Cardiac fibroblast (primary cell): ENCODE data around the gene PPP1R37.
"Not testable (repeated sequence)": the region's sequence is repeated elsewhere in the genome, so short reads cannot be mapped to it uniquely, and the experiment has no call there.

ENCODE experiments used
- DNase-seq, 2 donors: peaks; one replicate each; pipeline versions ENCODE4 v3.0.0 to v3.0.0-alpha.2; 2010; ENCODE audit warnings: low read depth in 2 of 2
- H3K4me3 ChIP-seq, 2 donors: replicated peaks in 1 of 2; 1 replicate in 1 of 2; 2 replicates in 1 of 2; pipeline ENCODE4 v1.5.1; 2011; ENCODE audit warnings: low read depth in 2 of 2, low read length in 2 of 2, mild to moderate bottlenecking in 2 of 2, moderate library complexity in 1 of 2
- CTCF ChIP-seq: IDR thresholded peaks from one replicate; pipeline ENCODE4 v1.5.1; 2011; ENCODE audit warnings: low read depth, mild to moderate bottlenecking, low read length, inconsistent platforms

Gene PPP1R37

GRCh38 chr19:45115809-45116615, 23.0 kb downstream of the PPP1R37 start:
- DNase-seq: no peak
- TF ChIP-seq CTCF: no peak
- no peak overlapping the region for H3K4me3 ChIP-seq

- no peak for TF ChIP-seq CTCF
- no peak for DNase-seq
- no peak overlapping the region for H3K4me3 ChIP-seq
Measured at GRCh38 chr19:45117167-45117594, 24.2 kb downstream of the PPP1R37 start.

GRCh38 chr19:45117671-45118070, 24.7 kb downstream of the PPP1R37 start:
- TF ChIP-seq CTCF: no peak
- no peak for DNase-seq
- no peak overlapping the region for H3K4me3 ChIP-seq

- TF ChIP-seq CTCF: no peak
- no peak overlapping the region for H3K4me3 ChIP-seq
- DNase-seq: no peak
Measured at GRCh38 chr19:45118106-45118505, 25.1 kb downstream of the PPP1R37 start.

- DNase-seq, H3K4me3 ChIP-seq: not testable (repeated sequence)
Measured at GRCh38 chr19:45118591-45119355, 25.8 kb downstream of the PPP1R37 start.

GRCh38 chr19:45119582-45119981, 26.6 kb downstream of the PPP1R37 start:
- TF ChIP-seq CTCF: no peak
- no peak for DNase-seq
- H3K4me3 ChIP-seq: no peak overlapping the region

GRCh38 chr19:45121827-45122345, 28.9 kb downstream of the PPP1R37 start:
- DNase-seq: no peak
- no peak overlapping the region for H3K4me3 ChIP-seq
- no peak for TF ChIP-seq CTCF
